Measurements from ENCODE around the gene PHIP.

DNA sequence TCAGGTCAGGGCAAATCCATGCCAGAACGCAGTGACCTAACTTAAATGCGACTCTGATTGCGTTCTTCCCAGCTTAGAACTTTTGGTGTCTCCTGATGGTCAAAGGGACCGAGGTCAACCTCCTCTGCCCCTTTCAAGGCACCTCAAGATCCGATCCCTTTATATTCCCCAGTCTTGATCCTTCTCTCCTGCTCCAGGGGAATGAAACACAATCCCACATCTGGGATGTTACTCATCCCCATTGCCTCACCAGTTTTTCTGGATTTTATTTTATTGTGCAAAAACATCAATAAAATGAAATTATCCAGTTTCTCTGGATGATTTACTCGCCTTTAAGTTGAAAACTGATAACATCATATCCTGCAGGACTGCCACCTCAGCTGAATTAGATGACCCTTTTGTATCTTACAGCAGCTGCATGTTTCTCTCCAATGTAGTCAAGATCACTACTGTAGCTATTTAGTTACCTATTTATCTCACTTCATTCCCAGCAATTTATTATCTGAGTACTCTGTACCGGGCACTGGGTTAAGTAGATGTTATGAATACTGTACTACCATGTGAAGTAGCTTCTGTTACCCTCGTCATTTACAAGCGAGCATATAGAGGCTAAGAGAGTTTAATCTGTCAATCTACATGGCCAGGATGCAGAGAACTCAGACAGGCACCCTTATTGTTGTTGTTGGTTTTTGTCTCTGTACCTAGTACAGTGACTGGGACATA, 166.7 kb downstream of the PHIP start:
- TF ChIP-seq, protein P1, sequence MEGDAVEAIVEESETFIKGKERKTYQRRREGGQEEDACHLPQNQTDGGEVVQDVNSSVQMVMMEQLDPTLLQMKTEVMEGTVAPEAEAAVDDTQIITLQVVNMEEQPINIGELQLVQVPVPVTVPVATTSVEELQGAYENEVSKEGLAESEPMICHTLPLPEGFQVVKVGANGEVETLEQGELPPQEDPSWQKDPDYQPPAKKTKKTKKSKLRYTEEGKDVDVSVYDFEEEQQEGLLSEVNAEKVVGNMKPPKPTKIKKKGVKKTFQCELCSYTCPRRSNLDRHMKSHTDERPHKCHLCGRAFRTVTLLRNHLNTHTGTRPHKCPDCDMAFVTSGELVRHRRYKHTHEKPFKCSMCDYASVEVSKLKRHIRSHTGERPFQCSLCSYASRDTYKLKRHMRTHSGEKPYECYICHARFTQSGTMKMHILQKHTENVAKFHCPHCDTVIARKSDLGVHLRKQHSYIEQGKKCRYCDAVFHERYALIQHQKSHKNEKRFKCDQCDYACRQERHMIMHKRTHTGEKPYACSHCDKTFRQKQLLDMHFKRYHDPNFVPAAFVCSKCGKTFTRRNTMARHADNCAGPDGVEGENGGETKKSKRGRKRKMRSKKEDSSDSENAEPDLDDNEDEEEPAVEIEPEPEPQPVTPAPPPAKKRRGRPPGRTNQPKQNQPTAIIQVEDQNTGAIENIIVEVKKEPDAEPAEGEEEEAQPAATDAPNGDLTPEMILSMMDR (conservative IDR thresholded peaks at IDR 0.05; ENCODE audit: low read depth, low read length): no peak
- TF ChIP-seq EZH2phosphoT487 (IDR thresholded peaks at IDR 0.05; ENCODE audit: borderline replicate concordance, low read length): no peak

Measured in PC-3 (cell line).